K562 (cell line): ENCODE data around the gene TYW1. TPM values are rescaled to one million over a fixed set of nuclear protein-coding genes. Genes with fewer than 3 reads are reported as not detected.
"Not testable (repeated sequence)": the region's sequence is repeated elsewhere in the genome, so short reads cannot be mapped to it uniquely, and the experiment has no call there.

Experiments used
- ATAC-seq: fragments of 200-7000 bp; cut with Tn5 transposase; 3 replicates; pipeline ENCODE4 v1.9.1; 2020; ENCODE audit warnings: moderate library complexity
- BruUV-seq: library from RNA; stranded (reverse); fragments of 400-500 nt; replicated peaks from 2 replicates; lab custom pipeline; 2021; lab: Mats Ljungman, UMichigan
- CTCF ChIA-PET: fragments of 300-600 bp; formaldehyde crosslinking; extraction: SDS; loops from one replicate; lab custom pipeline; 2021; ENCODE audit warnings: low intra/inter-chr PET ratio; lab: Yijun Ruan, JAX
- POLR2A ChIA-PET: fragments of 300-600, 350-650 bp; sonication (Branson Sonifier 250); formaldehyde crosslinking; extraction: SDS; loops from one replicate; lab custom pipeline; 2021; ENCODE audit warnings: antibody characterized with exemption, inconsistent platforms; lab: Yijun Ruan, JAX
- DNase-seq, 4 experiments: peaks; one replicate each; pipeline versions ENCODE4 v3.0.0 to v3.0.0-alpha.2; 2011 to 2018; ENCODE audit warnings: low spot score in 3 of 4, mixed read lengths in 3 of 4; ENCODE audit errors: extremely low read depth in 1 of 4
- FAIRE-seq: peaks from 2 replicates; lab custom pipeline; 2011; peaks lifted over from hg19 to GRCh38; lab: Jason Lieb, UNC
- H2AFZ ChIP-seq: 2 replicates; pipeline ENCODE4 v1.6.0; 2011; ENCODE audit warnings: low read depth, low read length, control low read depth, inconsistent platforms
- H3K27ac ChIP-seq: fragments of 200-600 bp; 3 replicates; pipeline ENCODE4 v1.8.0; 2011; ENCODE audit warnings: low read depth, mild to moderate bottlenecking, control low read depth, inconsistent platforms, low read length, moderate library complexity, mixed read lengths; ENCODE audit errors: extremely low read depth
- H3K27me3 ChIP-seq, 2 experiments: fragments of 300-600 bp in 1 of 2; 2 replicates in 1 of 2; 3 replicates in 1 of 2; pipeline versions ENCODE4 v1.6.0 to v1.8.0; 2011; ENCODE audit warnings: inconsistent platforms in 2 of 2, low read length in 2 of 2, mild to moderate bottlenecking in 1 of 2, mixed read lengths in 1 of 2, moderate library complexity in 1 of 2; ENCODE audit not compliant: control insufficient read depth in 2 of 2, insufficient read depth in 2 of 2
- H3K36me3 ChIP-seq: fragments of 300-600 bp; 3 replicates; pipeline ENCODE4 v1.8.0; 2011; ENCODE audit warnings: mild to moderate bottlenecking, low read length, inconsistent platforms; ENCODE audit not compliant: control insufficient read depth, insufficient read depth
- H3K4me1 ChIP-seq, 2 experiments: fragments of 200-600 bp in 1 of 2; replicated peaks in 1 of 2; 2 replicates in 1 of 2; 3 replicates in 1 of 2; pipeline versions ENCODE4 v1.5.1 to v1.8.0; 2011; ENCODE audit warnings: inconsistent platforms in 2 of 2, low read length in 2 of 2, mild to moderate bottlenecking in 1 of 2, mixed read lengths in 1 of 2, moderate library complexity in 1 of 2; ENCODE audit not compliant: control insufficient read depth in 2 of 2, insufficient read depth in 2 of 2
- H3K4me2 ChIP-seq: 2 replicates; pipeline ENCODE4 v1.6.1; 2011; ENCODE audit warnings: low read length, control low read depth, inconsistent platforms, mixed read lengths; ENCODE audit not compliant: insufficient read depth
- H3K4me3 ChIP-seq: fragments of 200-600 bp; sonication (generic), shearing (Covaris generic); 2 replicates; pipeline ENCODE4 v1.5.1; 2016; ENCODE audit warnings: control low read depth, inconsistent platforms
- H3K79me2 ChIP-seq: fragments of 200-600 bp; 3 replicates; pipeline ENCODE4 v1.8.0; 2011; ENCODE audit warnings: low read length, inconsistent platforms; ENCODE audit not compliant: control insufficient read depth, insufficient read depth
- H3K9ac ChIP-seq, 2 experiments: 2 replicates each; pipeline versions ENCODE4 v1.6.0 to v1.6.1; 2011; ENCODE audit warnings: low read depth in 2 of 2, low read length in 2 of 2, control low read depth in 1 of 2, inconsistent platforms in 1 of 2, mild to moderate bottlenecking in 1 of 2, mixed read lengths in 1 of 2; ENCODE audit not compliant: insufficient read depth in 1 of 2
- H3K9me1 ChIP-seq: one replicate; pipeline ENCODE4 v1.6.0; 2011; ENCODE audit warnings: inconsistent platforms, mild to moderate bottlenecking, low read length, moderate library complexity; ENCODE audit not compliant: control insufficient read depth, insufficient read depth
- H3K9me3 ChIP-seq: replicated peaks from 2 replicates; pipeline ENCODE4 v1.5.1; 2011; ENCODE audit warnings: low read depth, low read length, inconsistent platforms; ENCODE audit not compliant: control insufficient read depth, insufficient read depth
- H4K20me1 ChIP-seq: replicated peaks from 2 replicates; pipeline ENCODE4 v1.6.1; 2011; ENCODE audit warnings: low read length, inconsistent platforms, mixed read lengths; ENCODE audit not compliant: control insufficient read depth, insufficient read depth
- KDM1A ChIP-seq, 2 experiments: fragments of 450-650 bp; IDR thresholded peaks; 2 replicates each; pipeline ENCODE4 v1.6.1; 2016; ENCODE audit warnings: mild to moderate bottlenecking in 2 of 2
- ZNF146 ChIP-seq: IDR thresholded peaks from one replicate; pipeline ENCODE4 v1.6.1; 2018; ENCODE audit warnings: missing compliant biosample characterization; ENCODE audit not compliant: unreplicated experiment
- WGBS: fragments of 100-300 bp; shearing (Covaris generic); methylation state at CpG from one replicate; pipeline ENCODE4 v1.1.6; 2016; ENCODE audit warnings: low coverage, mixed read lengths; ENCODE audit not compliant: insufficient coverage; ENCODE audit errors: missing lambda C conversion rate; 5-methylcytosine and 5-hydroxymethylcytosine counted together
- in situ Hi-C: fragments of 300-500 bp; cut with MboI; formaldehyde crosslinking; loops from 4 replicates; pipeline ENCODE4 v1.15.0; 2018; ENCODE audit warnings: inconsistent platforms, mixed read lengths
- intact Hi-C: fragments of 100-400 bp; cut with micrococcal nuclease; formaldehyde crosslinking; loops from 2 replicates; pipeline ENCODE4 v1.14.2; 2022
- polyA plus RNA-seq, 8 experiments: library from polyadenylated mRNA; depleted of rRNA in 4 of 8; stranded (reverse) in 5 of 8; unstranded in 3 of 8; fragments of >200 nt; fragmentation: Nextera tagmentation in 2 of 8; fragmentation: Illumina TruSeq in 1 of 8; extraction: Ambion mirVana in 2 of 8; extraction: Trizol in 1 of 8; gene quantifications; 2 replicates each; pipeline versions ENCODE4 v1.2.1 to v1.2.3, GENCODE V29; 2011 to 2014; ENCODE audit warnings: inconsistent platforms in 1 of 8, missing spikeins in 1 of 8
- total RNA-seq, 7 experiments: library from RNA; depleted of rRNA in 6 of 7; stranded (reverse); fragments of >200 nt in 6 of 7; fragmentation: Illumina TruSeq in 2 of 7; extraction: Trizol in 2 of 7; gene quantifications; 2 replicates each; pipeline versions ENCODE4 v1.2.1 to v1.2.3, GENCODE V29; 2011 to 2021; ENCODE audit warnings: low replicate concordance in 1 of 7

The TYW1 gene
- total and polyA plus RNA-seq, 9 of the 15 experiments (the other 6 are each of a cell fraction or from before 2014, with no cell fraction given): 17.4 to 32.0 (median 26.2) TPM

GRCh38 chr7:67091053-67091452 lies 94.4 kb downstream of the TYW1 start:
- BruUV-seq, H3K9ac ChIP-seq, H3K4me3 ChIP-seq: not testable (repeated sequence)

GRCh38 chr7:67098031-67098430 lies 101.4 kb downstream of the TYW1 start:
- H3K9me1 ChIP-seq, DNase-seq, H4K20me1 ChIP-seq, H3K4me3 ChIP-seq, H3K4me1 ChIP-seq, H3K9me3 ChIP-seq, H2AFZ ChIP-seq, H3K27me3 ChIP-seq, ATAC-seq, POLR2A ChIA-PET, intact Hi-C loops, CTCF ChIA-PET, H3K79me2 ChIP-seq, FAIRE-seq, H3K27ac ChIP-seq, BruUV-seq, in situ Hi-C loops, H3K4me2 ChIP-seq, H3K9ac ChIP-seq: not testable (repeated sequence)
- peaks cover 13% of the 10 kb centered on the region; the same call in 1 of the 3 replicates for H3K36me3 ChIP-seq
- WGBS: no CpG with 5 or more reads among the region's 1 CpG

More at GRCh38 chr7:67091053-67091452, 94.4 kb downstream of the TYW1 start:
- H3K4me1 ChIP-seq, FAIRE-seq, CTCF ChIA-PET, H3K27me3 ChIP-seq, ATAC-seq, intact Hi-C loops, H3K36me3 ChIP-seq, H3K27ac ChIP-seq, H3K9me3 ChIP-seq, H3K79me2 ChIP-seq, in situ Hi-C loops, H3K9me1 ChIP-seq, H4K20me1 ChIP-seq, H3K4me2 ChIP-seq, H2AFZ ChIP-seq, POLR2A ChIA-PET, DNase-seq: not testable (repeated sequence)
- 0 out of 4 replicates have a peak, but pooled peaks of 1 of the 2 experiments have one; percentile 30 for TF ChIP-seq KDM1A (IDR thresholded peaks at IDR 0.05)
- TF ChIP-seq ZNF146 (CRISPR knock-in tag): peak; percentile 73
- WGBS: no CpG with 5 or more reads among the region's 2 CpGs

GRCh38 chr7:67099406-67099805 lies 102.8 kb downstream of the TYW1 start:
- H3K4me1 ChIP-seq, CTCF ChIA-PET, H3K4me2 ChIP-seq, intact Hi-C loops, FAIRE-seq, H3K4me3 ChIP-seq, DNase-seq, H2AFZ ChIP-seq, ATAC-seq, H3K27me3 ChIP-seq, in situ Hi-C loops, BruUV-seq, H3K9me1 ChIP-seq, H3K9me3 ChIP-seq, H3K27ac ChIP-seq, H3K9ac ChIP-seq, H3K79me2 ChIP-seq, H4K20me1 ChIP-seq, POLR2A ChIA-PET: not testable (repeated sequence)
- WGBS: 88% methylated on average over 4 of the region's 5 CpGs
- peaks cover 13% of the 10 kb centered on the region; the same call in 1 of the 3 replicates for H3K36me3 ChIP-seq
